GM23248 (cell line): ENCODE measurements around the gene PRKAB2. TPM values are rescaled to one million over a fixed set of nuclear protein-coding genes. Genes with fewer than 3 reads are reported as not detected.
"Not testable (repeated sequence)": the region's sequence is repeated elsewhere in the genome, so short reads cannot be mapped to it uniquely, and the experiment has no call there.

Source experiments
- DNase-seq: peaks from one replicate; pipeline ENCODE4 v3.0.0-alpha.2; 2015
- H2AFZ ChIP-seq: fragments of 200-600 bp; sonication (generic); 2 replicates; pipeline ENCODE4 v1.6.1; 2016; ENCODE audit warnings: antibody characterized with exemption
- H3F3A ChIP-seq: fragments of 200-600 bp; sonication (generic); 2 replicates; pipeline ENCODE4 v1.6.1; 2016; ENCODE audit warnings: mild to moderate bottlenecking, antibody characterized with exemption, mixed run types; ENCODE audit not compliant: insufficient read depth
- H3K27ac ChIP-seq: fragments of 200-600 bp; sonication (generic); 2 replicates; pipeline ENCODE4 v1.5.1; 2016; ENCODE audit warnings: mild to moderate bottlenecking
- H3K27me3 ChIP-seq: fragments of 200-600 bp; sonication (generic); replicated peaks from 2 replicates; pipeline ENCODE4 v1.6.1; 2016; ENCODE audit warnings: mild to moderate bottlenecking; ENCODE audit not compliant: insufficient read depth
- H3K36me3 ChIP-seq: fragments of 200-600 bp; sonication (generic); 2 replicates; pipeline ENCODE4 v1.6.1; 2016; ENCODE audit warnings: low read depth, mild to moderate bottlenecking
- H3K4me1 ChIP-seq: fragments of 200-600 bp; sonication (generic); 2 replicates; pipeline ENCODE4 v1.6.1; 2016; ENCODE audit warnings: mild to moderate bottlenecking; ENCODE audit not compliant: insufficient read depth
- H3K4me2 ChIP-seq: fragments of 200-600 bp; sonication (generic); one replicate; pipeline ENCODE4 v1.6.1; 2016; ENCODE audit warnings: mild to moderate bottlenecking; ENCODE audit not compliant: unreplicated experiment
- H3K4me3 ChIP-seq: fragments of 200-600 bp; sonication (generic); 2 replicates; pipeline ENCODE4 v1.5.1; 2016; ENCODE audit warnings: mild to moderate bottlenecking
- H3K79me2 ChIP-seq: fragments of 200-600 bp; sonication (generic); 2 replicates; pipeline ENCODE4 v1.6.1; 2016; ENCODE audit warnings: mild to moderate bottlenecking; ENCODE audit not compliant: insufficient read depth
- H3K9ac ChIP-seq: fragments of 200-600 bp; sonication (generic); 2 replicates; pipeline ENCODE4 v1.6.1; 2016; ENCODE audit warnings: mild to moderate bottlenecking
- H3K9me2 ChIP-seq: fragments of 200-600 bp; sonication (generic); 2 replicates; pipeline ENCODE4 v1.6.1; 2016; ENCODE audit warnings: mixed run types, mild to moderate bottlenecking, moderate library complexity; ENCODE audit not compliant: insufficient read depth
- H3K9me3 ChIP-seq: fragments of 200-600 bp; sonication (generic); one replicate; pipeline ENCODE4 v1.6.1; 2017; ENCODE audit warnings: low read depth
- H4K20me1 ChIP-seq: fragments of 200-600 bp; sonication (generic); 2 replicates; pipeline ENCODE4 v1.6.0; 2016; ENCODE audit not compliant: insufficient read depth
- EZH2 ChIP-seq: fragments of 200-600 bp; sonication (generic); IDR thresholded peaks from 2 replicates; pipeline ENCODE4 v1.6.1; 2018; ENCODE audit warnings: antibody characterized with exemption, mild to moderate bottlenecking; ENCODE audit not compliant: insufficient read depth, poor library complexity, severe bottlenecking
- EZH2phosphoT487 ChIP-seq: fragments of 200-600 bp; sonication (generic); IDR thresholded peaks from 2 replicates; pipeline ENCODE4 v1.6.1; 2018; ENCODE audit warnings: antibody characterized with exemption, moderate library complexity, mild to moderate bottlenecking, low read depth; ENCODE audit not compliant: insufficient read depth
- WGBS, 2 experiments: methylation state at CpG; one replicate each; pipeline ENCODE4 v1.1.6; 2015 to 2017; ENCODE audit warnings: low lambda C conversion rate in 2 of 2, low coverage in 1 of 2; ENCODE audit errors: missing lambda C conversion rate in 2 of 2; 5-methylcytosine and 5-hydroxymethylcytosine counted together
- in situ Hi-C: fragments of 300-500 bp; cut with MboI; formaldehyde crosslinking; loops from 2 replicates; pipeline ENCODE4 v1.15.0; 2020
- polyA plus RNA-seq: library from polyadenylated mRNA; unstranded; fragments of >200 nt; fragmentation: Nextera tagmentation; extraction: Ambion mirVana; gene quantifications from 2 replicates; pipeline ENCODE4 v1.2.1, GENCODE V29; 2016
- total RNA-seq: library from RNA; depleted of rRNA; stranded (reverse); fragments of >200 nt; shearing (Covaris generic); gene quantifications from 2 replicates; pipeline ENCODE4 v1.2.3, GENCODE V29; 2014; rRNA removed

Gene PRKAB2
- total and polyA plus RNA-seq, 2 experiments from 2014 or later, result 18.2 to 24.6 TPM

- Histone ChIP-seq H3K36me3 (no peaks in the 10 kb centered on the region), H3K9me2 (no peaks in the 10 kb centered on the region), H3K4me2 (no peak overlapping the region), H3K79me2 (no peaks in the 10 kb centered on the region), H4K20me1 (no peaks in the 10 kb centered on the region), H3K27me3 (no peaks in the 10 kb centered on the region), H3K9ac (no peak overlapping the region), H3F3A (no peaks in the 10 kb centered on the region), H3K9me3 (no peaks in the 10 kb centered on the region), H3K4me1 (no peaks in the 10 kb centered on the region), H3K27ac (no peak overlapping the region), H3K4me3 (no peak overlapping the region), H2AFZ (no peak overlapping the region)
- WGBS, 2 experiments, result 82 to 85% methylated on average over 1 of the region's 1 CpG
- in situ Hi-C loops, result no loop called here
- DNase-seq, result no peak
- TF ChIP-seq EZH2, result no peak
- no peak for TF ChIP-seq EZH2phosphoT487
Observed at GRCh38 chr1:147109041-147109440, 63.2 kb downstream of the PRKAB2 start.

- DNase-seq, H3K27me3 ChIP-seq, in situ Hi-C loops, H3K4me3 ChIP-seq, H3K9ac ChIP-seq, H3K79me2 ChIP-seq, H3K9me2 ChIP-seq, H2AFZ ChIP-seq, H3K9me3 ChIP-seq, H3K4me2 ChIP-seq, H4K20me1 ChIP-seq, H3K4me1 ChIP-seq, H3K36me3 ChIP-seq, H3K27ac ChIP-seq, H3F3A ChIP-seq: not testable (repeated sequence)
- 62 to 69% methylated on average over 9 of the region's 9 CpGs for WGBS, 2 experiments
Observed at GRCh38 chr1:147106407-147106881, 65.8 kb downstream of the PRKAB2 start.

GRCh38 chr1:147105909-147106308 is 66.4 kb downstream of the PRKAB2 start:
- no peaks in the 10 kb centered on the region for H3K4me1 ChIP-seq
- no peaks in the 10 kb centered on the region for H3K27me3 ChIP-seq
- H3K4me2 ChIP-seq, result no peak overlapping the region
- TF ChIP-seq EZH2phosphoT487, result no peak
- TF ChIP-seq EZH2, result no peak
- H4K20me1 ChIP-seq, result no peaks in the 10 kb centered on the region
- H3K36me3 ChIP-seq, result no peaks in the 10 kb centered on the region
- H3F3A ChIP-seq, result no peaks in the 10 kb centered on the region
- H3K4me3 ChIP-seq, result no peak overlapping the region
- in situ Hi-C loops, result no loop called here
- H3K79me2 ChIP-seq, result no peaks in the 10 kb centered on the region
- no peaks in the 10 kb centered on the region for H3K9me3 ChIP-seq
- no peak overlapping the region for H3K27ac ChIP-seq
- no peak overlapping the region for H2AFZ ChIP-seq
- WGBS, 2 experiments, result 55 to 69% methylated on average over 8 of the region's 8 CpGs
- DNase-seq, result no peak
- no peak overlapping the region for H3K9ac ChIP-seq
- H3K9me2 ChIP-seq, result no peaks in the 10 kb centered on the region

Other genes with a start within 250 kb of the PRKAB2 start
- 4.5 and 6.2 TPM in 2 replicates for gene NBPF12, start 234.1 kb downstream of the PRKAB2 start, total RNA-seq
- 2.9 and 3.1 TPM in 2 replicates for gene NBPF12, start 234.1 kb downstream of the PRKAB2 start, polyA plus RNA-seq
- 1.8 and 4.9 TPM in 2 replicates for gene FMO5, start 52.9 kb upstream of the PRKAB2 start, total RNA-seq
- gene FMO5, start 52.9 kb upstream of the PRKAB2 start, polyA plus RNA-seq, result 1.1 and 1.2 TPM in 2 replicates
- 34.7 and 40.5 TPM in 2 replicates for gene CHD1L, start 70.2 kb upstream of the PRKAB2 start, total RNA-seq
- 39.3 and 39.8 TPM in 2 replicates for gene CHD1L, start 70.2 kb upstream of the PRKAB2 start, polyA plus RNA-seq